ENCODE data around the gene IFI27L2. TPM values are rescaled to one million over a fixed set of nuclear protein-coding genes. Genes with fewer than 3 reads are reported as not detected.

Gene IFI27L2
- total RNA-seq, 4 donors from 2014 or later: 21.0 to 69.1 (median 52.3) TPM

DNA sequence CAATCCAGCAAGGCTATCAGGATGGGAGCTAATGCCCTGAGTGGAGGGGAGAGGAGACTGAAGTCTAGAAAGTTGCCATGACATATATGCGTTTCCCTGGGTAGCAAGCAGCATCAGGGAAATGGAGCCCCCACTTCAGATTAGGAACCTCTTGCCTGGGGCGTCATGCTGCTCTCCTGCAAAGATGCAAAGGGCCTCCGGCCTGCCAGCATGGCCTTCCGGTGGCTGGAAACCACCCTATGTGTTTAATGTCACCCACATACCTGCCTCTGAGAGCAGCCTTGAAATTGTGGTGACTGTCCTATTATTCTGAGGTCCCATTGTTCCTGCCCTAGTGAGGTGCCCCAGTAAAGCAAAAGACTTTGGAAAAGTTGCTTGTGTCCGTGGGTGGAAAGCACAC, 10.0 kb upstream of the IFI27L2 start:
- TF ChIP-seq POLR2A (IDR thresholded peaks at IDR 0.05): no peak
- TF ChIP-seq, protein P1, sequence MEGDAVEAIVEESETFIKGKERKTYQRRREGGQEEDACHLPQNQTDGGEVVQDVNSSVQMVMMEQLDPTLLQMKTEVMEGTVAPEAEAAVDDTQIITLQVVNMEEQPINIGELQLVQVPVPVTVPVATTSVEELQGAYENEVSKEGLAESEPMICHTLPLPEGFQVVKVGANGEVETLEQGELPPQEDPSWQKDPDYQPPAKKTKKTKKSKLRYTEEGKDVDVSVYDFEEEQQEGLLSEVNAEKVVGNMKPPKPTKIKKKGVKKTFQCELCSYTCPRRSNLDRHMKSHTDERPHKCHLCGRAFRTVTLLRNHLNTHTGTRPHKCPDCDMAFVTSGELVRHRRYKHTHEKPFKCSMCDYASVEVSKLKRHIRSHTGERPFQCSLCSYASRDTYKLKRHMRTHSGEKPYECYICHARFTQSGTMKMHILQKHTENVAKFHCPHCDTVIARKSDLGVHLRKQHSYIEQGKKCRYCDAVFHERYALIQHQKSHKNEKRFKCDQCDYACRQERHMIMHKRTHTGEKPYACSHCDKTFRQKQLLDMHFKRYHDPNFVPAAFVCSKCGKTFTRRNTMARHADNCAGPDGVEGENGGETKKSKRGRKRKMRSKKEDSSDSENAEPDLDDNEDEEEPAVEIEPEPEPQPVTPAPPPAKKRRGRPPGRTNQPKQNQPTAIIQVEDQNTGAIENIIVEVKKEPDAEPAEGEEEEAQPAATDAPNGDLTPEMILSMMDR (IDR thresholded peaks at IDR 0.05): no peak
- H3K4me3 ChIP-seq (ENCODE audit: low read depth, poor library complexity, severe bottlenecking): no peak overlapping the region
- intact Hi-C loops (cut with DNase I; ENCODE audit: low total_unique reads): loop anchor here (5.0 kb wide), 1 partner anchor 102 kb away; no protein-coding TSS in a partner anchor
- peak in 1 of 2 donors; percentile 54 for DNase-seq (ENCODE audit: low spot score in 2 of 2)
- WGBS, 2 donors: 77 to 78% methylated on average over 5 of the region's 5 CpGs

DNA sequence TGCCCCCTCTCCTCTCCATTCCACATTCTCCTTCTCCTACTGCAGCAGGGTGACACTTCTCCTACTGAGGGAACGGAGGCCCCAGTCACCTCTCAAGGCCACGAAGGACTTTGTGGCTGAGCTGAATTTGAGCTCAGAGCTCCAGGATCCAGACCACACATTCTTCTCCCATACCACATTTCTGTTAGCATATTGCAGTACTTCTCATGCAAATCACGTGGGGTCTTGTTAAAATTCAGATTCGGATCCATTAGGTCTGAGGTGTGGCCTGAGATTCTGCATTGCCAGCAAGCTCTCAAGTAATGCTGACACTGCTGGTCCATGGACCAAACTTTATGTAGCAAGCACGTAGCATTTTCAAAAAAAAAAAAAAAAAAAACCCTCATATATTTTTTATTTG, 9.6 kb upstream of the IFI27L2 start:
- no peak for TF ChIP-seq POLR2A (IDR thresholded peaks at IDR 0.05)
- TF ChIP-seq, protein P1 (IDR thresholded peaks at IDR 0.05): no peak
- peak in 1 of 2 donors; percentile 37 for DNase-seq (ENCODE audit: low spot score in 2 of 2)
- H3K4me3 ChIP-seq (ENCODE audit: low read depth, poor library complexity, severe bottlenecking): no peak overlapping the region
- 71 to 82% methylated on average over 5 of the region's 5 CpGs for WGBS, 2 donors
- intact Hi-C loops (cut with DNase I; ENCODE audit: low total_unique reads): loop anchor here (5.0 kb wide), 1 partner anchor 102 kb away; no protein-coding TSS in a partner anchor

DNA sequence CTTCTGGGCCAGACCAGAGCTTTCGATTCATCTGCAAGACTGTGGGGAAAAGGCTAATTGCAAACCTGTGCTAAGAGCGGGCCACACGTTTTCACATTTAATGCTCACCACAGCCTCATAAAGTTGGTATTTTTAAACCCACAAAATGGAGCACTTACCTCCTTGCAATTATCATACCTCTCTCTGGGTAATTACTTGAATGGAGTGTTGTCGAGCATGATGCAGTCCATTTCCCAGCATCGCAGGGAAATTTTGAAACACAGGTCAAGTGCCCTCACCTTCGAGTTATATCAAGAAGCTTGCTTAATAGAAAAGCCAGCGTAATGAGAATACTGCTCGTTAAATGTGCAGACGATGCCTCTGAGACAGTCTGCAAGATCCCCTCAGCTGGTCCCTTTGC, 8.8 kb upstream of the IFI27L2 start:
- TF ChIP-seq POLR2A (IDR thresholded peaks at IDR 0.05): no peak
- TF ChIP-seq, protein P1 (IDR thresholded peaks at IDR 0.05): no peak
- intact Hi-C loops (cut with DNase I; ENCODE audit: low total_unique reads): loop anchor here (5.0 kb wide), 1 partner anchor 101 kb away; no protein-coding TSS in a partner anchor
- no peak overlapping the region for H3K4me3 ChIP-seq (ENCODE audit: low read depth, poor library complexity, severe bottlenecking)
- DNase-seq (ENCODE audit: low spot score in 2 of 2): peak in 1 of 2 donors; percentile 32
- WGBS, 2 donors: 78 to 83% methylated on average over 9 of the region's 9 CpGs

DNA sequence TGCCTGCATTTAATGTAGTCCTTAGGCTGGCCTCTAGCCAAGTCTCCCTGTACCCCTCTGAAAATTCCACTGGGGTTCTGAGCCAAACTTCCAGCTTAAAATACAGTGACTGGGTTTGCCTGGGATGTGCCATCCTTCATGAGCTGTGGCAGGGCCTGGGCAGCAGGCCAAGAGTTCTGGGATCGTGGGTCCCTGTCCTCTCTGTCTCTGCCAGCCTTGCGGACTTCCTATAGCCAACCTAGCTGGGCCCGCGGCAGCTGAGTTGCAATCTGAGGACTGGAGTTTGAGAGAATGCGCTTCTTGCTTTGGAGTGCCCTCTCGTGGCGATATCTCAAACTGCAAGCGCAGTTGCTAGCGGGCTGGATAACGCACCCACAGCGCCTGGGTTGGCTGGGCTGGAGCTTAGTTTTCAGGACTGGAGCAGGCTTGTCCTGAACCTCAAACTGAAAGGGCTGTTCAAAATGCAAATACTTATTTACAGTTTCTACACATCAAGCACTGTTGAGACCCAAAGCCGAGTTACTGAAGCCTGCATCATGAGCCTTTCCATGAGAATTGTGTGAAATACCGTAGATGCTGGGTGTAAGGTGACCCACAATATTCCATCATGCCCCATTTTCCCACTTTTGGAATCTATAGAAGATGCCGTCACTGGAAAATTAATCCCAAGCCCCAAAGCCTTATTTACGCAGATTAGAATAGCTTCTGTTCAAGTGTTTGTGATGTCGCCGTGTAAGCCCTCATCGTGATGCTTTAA, 7.3 kb upstream of the IFI27L2 start:
- 29 to 31% methylated on average over 18 of the region's 18 CpGs for WGBS, 2 donors
- H3K4me3 ChIP-seq (ENCODE audit: low read depth, poor library complexity, severe bottlenecking): no peak overlapping the region
- DNase-seq (ENCODE audit: low spot score in 2 of 2): peak; percentile 87 to 97
- intact Hi-C loops (cut with DNase I; ENCODE audit: low total_unique reads): loop anchor here (5.0 kb wide), 1 partner anchor 99 kb away; no protein-coding TSS in a partner anchor
- TF ChIP-seq POLR2A (IDR thresholded peaks at IDR 0.05): no peak
- TF ChIP-seq, protein P1 (IDR thresholded peaks at IDR 0.05): peak in 2 of 3 donors; percentile 93 to 96

DNA sequence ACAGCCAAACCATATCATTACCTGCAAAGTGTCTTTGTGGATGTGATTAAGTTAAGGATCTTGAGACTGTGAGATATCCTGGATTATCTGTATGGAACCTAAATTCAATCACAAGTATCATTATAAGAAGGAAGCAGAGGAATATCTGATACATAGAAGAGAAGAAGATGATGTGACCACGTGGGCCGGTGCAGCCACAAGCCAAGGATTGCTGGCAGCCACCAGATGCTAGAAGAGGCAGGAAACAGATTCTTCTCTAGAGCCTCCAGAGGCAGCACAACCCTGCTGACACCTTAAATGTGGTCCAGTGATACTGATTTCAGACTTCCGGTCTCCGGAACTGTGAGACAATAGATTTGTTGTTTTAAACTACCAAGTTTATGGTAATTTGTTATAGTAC, 6.1 kb upstream of the IFI27L2 start:
- 81 to 92% methylated on average over 4 of the region's 4 CpGs for WGBS, 2 donors

More for the DNA sequence above, 6.1 kb upstream of the IFI27L2 start:
- peak in 1 of 2 donors; percentile 61 for DNase-seq (ENCODE audit: low spot score in 2 of 2)
- intact Hi-C loops (cut with DNase I; ENCODE audit: low total_unique reads): loop anchor here (5.0 kb wide), 1 partner anchor 98 kb away; no protein-coding TSS in a partner anchor
- TF ChIP-seq POLR2A (IDR thresholded peaks at IDR 0.05): no peak
- TF ChIP-seq, protein P1 (IDR thresholded peaks at IDR 0.05): no peak
- no peak overlapping the region for H3K4me3 ChIP-seq (ENCODE audit: low read depth, poor library complexity, severe bottlenecking)

Measured in lower leg skin (tissue), 4 donors.